Left ventricle myocardium superior (tissue), 1 donor: ENCODE measurements around the gene SIGMAR1. TPM values are rescaled to one million over a fixed set of nuclear protein-coding genes. Genes with fewer than 3 reads are reported as not detected.
"Not testable (repeated sequence)": the region's sequence is repeated elsewhere in the genome, so short reads cannot be mapped to it uniquely, and the experiment has no call there.

Experiments used
- ATAC-seq: fragments of 200-7000 bp; cut with Tn5 transposase; one replicate; pipeline ENCODE4 v1.9.1; 2020; ENCODE audit warnings: mild to moderate bottlenecking, moderate library complexity
- DNase-seq: peaks from one replicate; pipeline ENCODE4 v3.0.0-alpha.2; 2020
- intact Hi-C: fragments of 100-400 bp; cut with micrococcal nuclease; formaldehyde crosslinking; loops from one replicate; pipeline ENCODE4 v1.11.0; 2022
- total RNA-seq: library from RNA; stranded (reverse); fragmentation: NEBNext Ultra II Directional; extraction: Animal tissue kit (Norgen Biotek cat#: 25700); gene quantifications from one replicate; pipeline ENCODE4 v1.2.1, GENCODE V29; 2021
- donor health status: DM: no; HTN: yes; CAD: no; lungs with severe emphysema.

SIGMAR1 gene
- total RNA-seq, 1 donor from 2014 or later, result 23.1 TPM

- DNase-seq, result no peak
- ATAC-seq, result no peak
- intact Hi-C loops, result no loop called here
Measured at GRCh38 chr9:34658461-34658860, 20.9 kb upstream of the SIGMAR1 start.

GRCh38 chr9:34656992-34657391 is 19.4 kb upstream of the SIGMAR1 start:
- DNase-seq (no peak), ATAC-seq (no peak)
- intact Hi-C loops, result no loop called here

GRCh38 chr9:34655394-34655793 is 17.8 kb upstream of the SIGMAR1 start:
- ATAC-seq (no peak), DNase-seq (no peak)
- intact Hi-C loops, result no loop called here

GRCh38 chr9:34654323-34655051 is 16.9 kb upstream of the SIGMAR1 start:
- ATAC-seq (peak; percentile 69), DNase-seq (peak; percentile 86)
- intact Hi-C loops, result no loop called here

- no peak for DNase-seq
- ATAC-seq, result peak; percentile 3
- intact Hi-C loops, result no loop called here
Measured at GRCh38 chr9:34653151-34654072, 15.8 kb upstream of the SIGMAR1 start.

GRCh38 chr9:34652602-34653000 is 15.0 kb upstream of the SIGMAR1 start:
- DNase-seq (no peak), ATAC-seq (no peak)
- intact Hi-C loops, result no loop called here

GRCh38 chr9:34651876-34652601 is 14.5 kb upstream of the SIGMAR1 start, which contains the start of gene IL11RA:
Gene IL11RA, plus strand, starts transcription at chr9:34652185. Its CDS starts 3,033 bp downstream, at chr9:34655218.
- intact Hi-C loops, result no loop called here
- DNase-seq (peak; percentile 93), ATAC-seq (peak; percentile 82)

- intact Hi-C loops, result no loop called here
- DNase-seq (no peak), ATAC-seq (no peak)
Measured at GRCh38 chr9:34651321-34651720, 13.7 kb upstream of the SIGMAR1 start.

- DNase-seq, result no peak
- intact Hi-C loops, result no loop called here
- no peak for ATAC-seq
Measured at GRCh38 chr9:34650816-34651215, 13.2 kb upstream of the SIGMAR1 start.

- no peak for ATAC-seq
- intact Hi-C loops, result no loop called here
- DNase-seq, result no peak
Measured at GRCh38 chr9:34648673-34649072, 11.1 kb upstream of the SIGMAR1 start.

- intact Hi-C loops, result no loop called here
- no peak for DNase-seq
- no peak for ATAC-seq
Measured at GRCh38 chr9:34647651-34648050, 10.1 kb upstream of the SIGMAR1 start.

- ATAC-seq, result no peak
- no peak for DNase-seq
- intact Hi-C loops, result no loop called here
Measured at GRCh38 chr9:34647084-34647403, 9.5 kb upstream of the SIGMAR1 start.

- ATAC-seq (peak; percentile 86), DNase-seq (peak; percentile 97)
- intact Hi-C loops, result no loop called here
Measured at GRCh38 chr9:34646211-34647083, 8.9 kb upstream of the SIGMAR1 start, which contains the start of gene GALT. Gene GALT, plus strand, starts transcription at chr9:34646675. Its CDS starts 30 bp downstream, at chr9:34646705.

- DNase-seq (no peak), ATAC-seq (no peak)
- intact Hi-C loops, result no loop called here
Measured at GRCh38 chr9:34644766-34645314, 7.3 kb upstream of the SIGMAR1 start.

- no peak for ATAC-seq
Measured at GRCh38 chr9:34642679-34643078, 5.1 kb upstream of the SIGMAR1 start.

GRCh38 chr9:34639322-34639721 is 1.7 kb upstream of the SIGMAR1 start:
- ATAC-seq, intact Hi-C loops, DNase-seq: not testable (repeated sequence)

More at GRCh38 chr9:34642679-34643078, 5.1 kb upstream of the SIGMAR1 start:
- intact Hi-C loops, result no loop called here
- no peak for DNase-seq

- DNase-seq (no peak), ATAC-seq (no peak)
- intact Hi-C loops, result no loop called here
Measured at GRCh38 chr9:34638138-34638445, 505 bp upstream of the SIGMAR1 start.

- intact Hi-C loops, result no loop called here
- peak; percentile 67 for DNase-seq
- no peak for ATAC-seq
Measured at GRCh38 chr9:34636791-34637355, 714 bp downstream of the SIGMAR1 start.
